HCT116 (cell line): ENCODE results near the gene CPSF7. TPM values are rescaled to one million over a fixed set of nuclear protein-coding genes. Genes with fewer than 3 reads are reported as not detected.

Experiments used
- POLR2AphosphoS5 ChIP-seq: IDR thresholded peaks from 2 replicates; pipeline ENCODE4 v1.6.1; 2011; ENCODE audit warnings: mild to moderate bottlenecking, low read depth, low read length, moderate library complexity
- SP1 ChIP-seq: IDR thresholded peaks from 2 replicates; pipeline ENCODE4 v1.6.1; 2012; ENCODE audit warnings: low read depth
- total RNA-seq: library from RNA; stranded (reverse); gene quantifications from one replicate; pipeline ENCODE4 v1.2.1, GENCODE V29; 2021; ENCODE audit not compliant: unreplicated experiment

Gene CPSF7
- total RNA-seq, 1 experiment from 2014 or later = 110 TPM

DNA sequence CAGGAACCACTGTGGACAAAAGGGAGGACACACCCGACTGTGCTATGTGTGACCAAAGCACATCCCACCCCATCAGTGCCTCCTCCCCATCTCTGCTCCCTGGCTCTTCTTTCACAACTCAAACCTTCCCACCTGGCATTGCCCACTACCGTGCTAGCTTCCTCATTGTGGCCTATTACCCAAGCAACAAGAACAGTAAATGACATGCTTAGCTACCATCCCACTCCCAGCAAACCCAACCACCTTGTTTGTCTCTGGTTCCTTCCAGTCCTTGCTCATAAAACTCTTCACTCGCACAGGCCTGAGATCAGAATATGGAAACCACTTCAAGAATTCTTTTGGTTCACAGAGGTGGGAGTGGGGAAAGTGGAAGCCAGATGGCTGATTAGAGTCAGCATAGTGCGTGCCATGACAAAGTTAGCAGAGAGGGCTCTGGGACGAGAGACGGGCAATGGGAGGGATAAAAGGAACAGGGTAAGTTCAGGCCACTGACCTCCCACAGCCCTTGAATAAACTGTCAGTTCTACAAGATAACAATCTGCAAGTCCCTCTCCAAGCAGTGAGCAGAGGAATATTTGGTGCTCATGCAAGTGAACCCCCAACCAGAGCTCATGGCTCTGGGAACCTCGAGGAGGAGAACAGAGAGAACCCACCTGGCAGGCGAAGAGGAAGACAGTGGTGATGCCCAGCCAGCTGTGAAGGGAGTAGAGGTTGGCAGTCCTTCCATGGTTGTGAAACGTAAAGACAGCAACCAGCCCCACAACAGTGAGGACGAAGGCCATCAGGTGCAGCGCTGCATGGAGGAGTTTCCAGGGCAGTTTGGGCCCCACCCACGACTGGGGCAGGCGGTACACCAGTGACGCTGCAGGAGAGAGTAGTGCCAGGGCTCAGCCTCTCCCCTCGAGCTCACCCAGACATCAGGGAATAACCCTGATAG is 76.4 kb downstream of the CPSF7 start (continued):
- TF ChIP-seq SP1 (no peak), POLR2AphosphoS5 (no peak)

Other genes with a start within 250 kb of the CPSF7 start
- gene PGA3, start 226.5 kb downstream of the CPSF7 start, total RNA-seq = not detected
- not detected for gene PGA4, start 207.6 kb downstream of the CPSF7 start, total RNA-seq
- not detected for gene PGA5, start 188.8 kb downstream of the CPSF7 start, total RNA-seq
- gene VWCE, start 134.7 kb downstream of the CPSF7 start, total RNA-seq = 2.5 TPM
- gene DDB1, start 96.9 kb downstream of the CPSF7 start, total RNA-seq = 269 TPM
- 156 TPM for gene TKFC, start 96.7 kb downstream of the CPSF7 start, total RNA-seq
- gene CYB561A3, start 68.1 kb downstream of the CPSF7 start, total RNA-seq = 34.1 TPM
- 45.0 TPM for gene TMEM138, start 67.6 kb downstream of the CPSF7 start, total RNA-seq
- gene TMEM216, start 37.4 kb downstream of the CPSF7 start, total RNA-seq = 13.7 TPM
- 34.0 TPM for gene SDHAF2, start 149 bp upstream of the CPSF7 start, total RNA-seq
- gene LRRC10B, start 78.8 kb upstream of the CPSF7 start, total RNA-seq = not detected
- 27.4 TPM for gene SYT7, start 151.1 kb upstream of the CPSF7 start, total RNA-seq